Loucy (cell line): Measurements from ENCODE around the gene ZNRF1.

Experiments used
- EZH2phosphoT487 ChIP-seq: fragments of 200-600 bp; IDR thresholded peaks from 2 replicates; pipeline ENCODE4 v1.6.1; 2018; ENCODE audit warnings: antibody characterized with exemption, mild to moderate bottlenecking, moderate library complexity, borderline replicate concordance
- TF ChIP-seq, protein P1 (sequence below): fragments of 200-600 bp; sonication (generic); conservative IDR thresholded peaks from 2 replicates; pipeline ENCODE4 v1.5.1; 2014; ENCODE audit warnings: mild to moderate bottlenecking, antibody characterized with exemption, low read length

DNA sequence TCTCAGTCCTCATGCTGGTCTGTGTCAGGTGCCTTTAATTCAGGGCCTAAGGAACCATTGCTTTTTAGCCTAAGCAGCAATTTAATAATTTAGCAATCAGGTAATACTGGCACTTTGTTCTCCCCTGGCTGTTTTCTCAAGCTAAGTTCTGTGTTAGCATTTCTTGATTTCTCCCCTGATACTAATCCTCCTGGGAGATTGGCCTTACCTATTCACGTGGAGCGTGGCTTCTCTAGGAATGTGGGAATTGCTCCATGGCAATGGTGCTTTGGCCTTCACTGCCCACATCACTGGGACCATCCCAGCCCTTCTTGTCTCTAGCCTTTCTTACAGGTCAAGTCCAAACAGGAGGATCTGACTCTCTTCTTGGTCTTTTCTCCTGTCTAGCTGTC, 55.7 kb downstream of the ZNRF1 start:
- TF ChIP-seq EZH2phosphoT487: no peak
- TF ChIP-seq, protein P1, sequence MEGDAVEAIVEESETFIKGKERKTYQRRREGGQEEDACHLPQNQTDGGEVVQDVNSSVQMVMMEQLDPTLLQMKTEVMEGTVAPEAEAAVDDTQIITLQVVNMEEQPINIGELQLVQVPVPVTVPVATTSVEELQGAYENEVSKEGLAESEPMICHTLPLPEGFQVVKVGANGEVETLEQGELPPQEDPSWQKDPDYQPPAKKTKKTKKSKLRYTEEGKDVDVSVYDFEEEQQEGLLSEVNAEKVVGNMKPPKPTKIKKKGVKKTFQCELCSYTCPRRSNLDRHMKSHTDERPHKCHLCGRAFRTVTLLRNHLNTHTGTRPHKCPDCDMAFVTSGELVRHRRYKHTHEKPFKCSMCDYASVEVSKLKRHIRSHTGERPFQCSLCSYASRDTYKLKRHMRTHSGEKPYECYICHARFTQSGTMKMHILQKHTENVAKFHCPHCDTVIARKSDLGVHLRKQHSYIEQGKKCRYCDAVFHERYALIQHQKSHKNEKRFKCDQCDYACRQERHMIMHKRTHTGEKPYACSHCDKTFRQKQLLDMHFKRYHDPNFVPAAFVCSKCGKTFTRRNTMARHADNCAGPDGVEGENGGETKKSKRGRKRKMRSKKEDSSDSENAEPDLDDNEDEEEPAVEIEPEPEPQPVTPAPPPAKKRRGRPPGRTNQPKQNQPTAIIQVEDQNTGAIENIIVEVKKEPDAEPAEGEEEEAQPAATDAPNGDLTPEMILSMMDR: no peak
